NCI-H345 treated with DMSO at 0.1 percent for 48 hours (cell line): ENCODE measurements around the gene RNU4-1.
A peak's percentile ranks its signal among the peaks of the same experiment; 100 is the strongest.
"Not testable (repeated sequence)": the region's sequence is repeated elsewhere in the genome, so short reads cannot be mapped to it uniquely, and the experiment has no call there.

Experiments
- DNase-seq: peaks from one replicate; lab custom pipeline; 2025; ENCODE audit not compliant: unreplicated experiment; lab: John Stamatoyannopoulos, UW

RNU4-1 gene

DNA sequence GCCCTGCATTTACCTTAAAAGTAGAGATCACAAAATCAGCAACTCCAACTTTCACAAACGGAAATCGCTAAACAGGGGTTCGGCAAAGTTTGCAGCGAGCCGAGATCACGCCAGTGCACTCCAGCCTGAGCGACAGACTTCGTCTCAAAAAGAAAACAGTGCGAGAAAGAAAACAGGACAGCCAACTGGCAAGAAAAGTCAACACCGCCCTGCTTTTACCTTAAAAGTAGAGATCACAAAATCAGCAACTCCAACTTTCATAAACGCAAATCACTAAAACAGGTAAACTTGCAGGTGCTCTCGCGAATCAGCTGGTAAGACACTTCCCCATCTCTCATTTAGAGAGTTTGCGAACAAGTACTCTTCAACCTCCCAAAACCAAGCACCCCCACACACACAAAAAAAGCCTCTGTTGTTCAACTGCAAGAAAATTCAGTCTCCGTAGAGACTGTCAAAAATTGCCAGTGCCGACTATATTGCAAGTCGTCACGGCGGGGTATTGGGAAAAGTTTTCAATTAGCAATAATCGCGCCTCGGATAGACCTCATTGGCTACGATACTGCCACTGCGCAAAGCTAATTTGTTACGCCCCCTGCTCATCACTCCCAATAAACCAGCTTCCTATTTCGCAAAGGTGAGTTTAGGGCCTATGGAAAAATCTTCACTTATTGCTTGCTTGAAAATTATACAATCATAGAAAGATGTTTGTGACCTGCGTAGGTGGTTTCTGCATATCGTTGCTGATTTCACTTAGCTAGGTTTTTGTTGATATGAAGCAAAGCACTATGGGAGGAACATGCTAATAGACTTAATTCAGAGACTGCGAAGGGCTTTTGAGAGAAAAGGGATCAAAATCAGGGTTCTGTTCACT is at the start of gene RNU4-1:
RNU4-1 (minus strand) TSS at position 577 of the 871 bp plus-strand sequence.
- peak; percentile 85 for DNase-seq

DNA sequence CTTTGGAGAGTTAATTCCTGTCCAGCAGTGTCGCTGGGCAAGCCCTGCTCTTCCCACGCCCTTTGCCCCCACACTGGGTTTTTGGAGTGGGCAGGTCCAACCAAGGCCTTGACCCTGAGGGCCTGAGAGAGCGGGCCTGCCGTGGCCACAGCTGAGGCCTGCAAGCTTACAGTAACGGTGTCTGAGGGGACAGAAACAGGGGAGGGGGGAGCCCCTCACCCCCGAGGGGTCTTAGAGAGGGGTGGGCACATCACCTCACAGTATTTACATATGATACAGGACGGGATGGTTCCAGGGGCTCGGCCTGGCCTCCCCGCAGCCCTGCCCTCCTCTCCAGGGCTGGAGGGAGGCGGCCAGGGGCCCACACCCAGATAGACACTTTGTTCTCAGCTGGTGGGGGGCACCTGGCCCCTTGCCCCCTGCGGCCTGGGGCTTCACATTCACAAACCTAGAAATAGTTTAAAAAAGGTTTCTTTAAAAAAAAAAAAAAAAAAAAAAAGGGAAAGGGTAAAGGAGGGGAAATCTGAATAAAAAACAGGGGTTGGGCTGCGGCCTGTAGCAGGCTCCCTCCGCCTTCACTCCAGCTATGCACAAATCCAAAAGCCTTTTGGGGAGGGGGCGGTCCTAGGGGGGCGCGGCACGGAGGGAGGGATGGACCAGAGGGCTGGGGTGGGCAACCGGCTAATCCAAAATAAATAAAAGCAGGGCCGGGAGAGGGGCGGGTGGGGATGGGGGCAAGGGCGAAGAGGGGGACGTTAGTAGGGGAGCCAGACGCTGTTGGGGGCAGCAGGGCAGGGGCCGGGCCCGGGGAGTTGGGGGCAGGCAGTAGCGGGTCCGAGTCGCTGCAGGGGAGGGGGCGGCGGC is 49.4 kb upstream of the RNU4-1 start:
- DNase-seq, result no peak

DNA sequence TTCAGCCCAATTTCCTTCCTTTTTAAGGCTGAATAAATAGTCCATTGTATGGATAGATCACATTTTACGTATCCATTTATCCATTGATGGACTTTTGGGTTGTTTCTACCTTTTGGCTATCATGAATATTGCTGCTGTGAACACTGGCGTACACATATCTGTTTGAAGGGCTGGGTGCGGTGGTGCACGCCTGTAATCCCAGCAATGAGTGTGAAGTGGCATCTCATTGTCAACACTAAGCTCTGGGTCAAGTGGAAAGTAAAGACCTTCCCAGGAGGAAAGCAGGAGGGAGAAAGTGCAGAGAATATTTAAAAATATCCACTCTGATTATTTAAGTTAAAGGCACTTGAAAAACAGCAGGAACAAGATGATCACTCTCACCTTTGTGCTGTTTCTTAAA is 46.2 kb upstream of the RNU4-1 start:
- no peak for DNase-seq

DNA sequence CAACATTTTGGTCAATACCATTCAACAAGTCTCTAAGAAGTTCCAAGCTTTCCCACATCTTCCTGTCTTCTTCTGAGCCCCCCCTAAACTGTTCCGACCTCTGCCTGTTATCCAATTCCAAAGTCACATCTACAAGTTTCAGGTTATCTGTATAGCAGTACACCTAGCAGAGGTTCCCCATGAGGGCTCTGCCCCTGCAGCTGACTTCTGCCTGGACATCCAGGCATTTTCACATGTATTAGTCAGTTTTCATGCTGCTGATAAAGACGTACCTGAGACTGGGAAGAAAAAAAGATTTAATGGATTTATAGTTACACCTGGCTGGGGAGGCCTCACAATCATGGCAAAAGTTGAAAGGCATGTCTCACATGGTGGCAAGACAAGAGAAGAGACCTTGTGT is 44.7 kb upstream of the RNU4-1 start:
- DNase-seq, result no peak

DNA sequence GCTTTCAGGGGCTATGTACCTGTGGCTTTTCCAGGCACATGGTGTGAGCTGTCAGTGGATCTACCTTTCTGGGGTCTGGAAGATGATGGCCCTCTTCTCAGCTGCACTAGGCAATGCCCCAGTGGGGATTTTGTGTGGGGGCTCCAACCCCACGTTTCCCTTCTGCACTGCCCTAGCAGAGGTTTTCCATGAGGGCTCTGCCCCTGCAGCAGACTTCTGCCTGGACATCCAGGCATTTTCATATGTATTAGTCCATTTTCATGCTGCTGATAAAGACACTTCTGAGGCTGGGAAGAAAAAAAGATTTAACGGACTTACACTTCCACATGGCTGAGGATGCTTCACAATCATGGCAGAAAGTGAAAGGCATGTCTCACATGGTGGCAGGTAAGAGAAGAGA is 43.4 kb upstream of the RNU4-1 start:
- not testable (repeated sequence) for DNase-seq

DNA sequence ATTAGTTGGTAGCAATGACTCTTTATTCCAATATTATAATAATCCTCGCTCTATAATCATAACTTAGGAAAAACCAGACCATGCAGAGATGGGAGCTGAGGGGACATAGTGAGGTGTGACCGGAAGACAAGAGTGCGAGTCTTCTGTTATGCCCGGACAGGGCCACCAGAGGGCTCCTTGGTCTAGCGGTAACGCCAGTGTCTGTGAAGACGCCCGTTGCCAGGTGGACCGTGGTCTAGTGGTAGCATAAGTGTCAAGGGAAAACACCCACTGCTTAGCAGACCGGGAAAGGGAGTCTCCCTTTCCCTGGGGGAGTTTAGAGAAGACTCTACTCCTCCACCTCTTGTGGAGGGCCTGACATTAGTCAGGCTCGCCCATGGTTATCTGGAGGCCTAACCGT is 42.4 kb upstream of the RNU4-1 start:
- DNase-seq, result peak; percentile 2

DNA sequence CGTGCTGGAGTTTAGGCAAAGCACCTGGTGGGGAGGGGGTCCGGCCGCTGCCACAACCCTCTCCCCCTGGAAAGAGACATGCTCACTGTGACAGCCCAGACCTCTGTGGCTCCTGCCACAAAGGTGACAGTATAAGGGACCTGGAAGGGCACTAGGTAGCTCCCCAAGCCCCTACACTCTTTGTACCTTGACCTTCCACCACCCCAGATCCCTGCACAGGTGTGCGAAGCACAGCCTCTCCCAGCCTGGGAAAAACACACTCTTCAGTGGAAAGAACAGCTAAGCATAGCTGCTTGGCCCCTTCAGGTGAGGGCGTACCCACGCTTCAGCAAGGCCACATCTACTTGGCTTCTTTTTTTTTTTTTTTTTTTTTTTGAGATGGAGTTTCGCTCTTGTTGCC is 39.5 kb upstream of the RNU4-1 start:
- no peak for DNase-seq

DNA sequence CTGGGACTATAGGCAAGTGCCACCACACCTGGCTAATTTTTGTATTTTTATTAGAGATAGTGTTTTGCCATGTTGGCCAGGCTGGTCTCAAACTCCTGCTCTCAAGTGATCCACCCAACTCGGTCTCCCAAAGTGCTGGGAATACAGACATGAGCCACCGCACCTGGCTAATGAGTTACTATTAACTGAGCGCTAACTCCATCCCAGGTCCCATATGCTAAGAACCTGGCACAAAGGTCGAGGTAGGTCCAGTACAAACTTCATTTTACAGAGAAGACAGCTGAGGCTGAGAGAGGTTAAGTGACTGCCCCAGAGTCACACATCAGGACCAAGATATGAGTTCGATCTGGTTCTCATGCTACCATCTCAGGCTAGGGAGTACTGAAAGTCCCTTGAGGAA is 39.0 kb upstream of the RNU4-1 start:
- DNase-seq, result no peak

DNA sequence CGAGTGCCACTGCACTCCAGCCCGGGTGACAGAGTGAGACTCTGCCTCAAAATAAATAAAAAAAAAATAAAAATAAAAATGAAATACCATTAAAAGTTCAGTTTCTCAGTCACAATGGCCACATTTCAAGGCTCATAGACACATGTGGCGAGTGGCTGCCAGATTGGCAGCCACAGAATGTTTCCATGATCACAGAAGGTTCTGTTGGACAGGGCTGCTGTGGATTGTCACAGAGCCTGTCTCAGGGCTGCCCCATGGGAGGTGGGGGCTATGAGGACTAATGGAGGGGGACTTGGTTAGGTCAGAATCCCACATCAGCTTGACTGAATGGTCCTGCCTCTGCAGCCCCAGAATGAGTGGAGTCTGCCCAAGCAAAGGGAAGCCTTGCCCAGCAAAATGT is 38.4 kb upstream of the RNU4-1 start:
- no peak for DNase-seq

DNA sequence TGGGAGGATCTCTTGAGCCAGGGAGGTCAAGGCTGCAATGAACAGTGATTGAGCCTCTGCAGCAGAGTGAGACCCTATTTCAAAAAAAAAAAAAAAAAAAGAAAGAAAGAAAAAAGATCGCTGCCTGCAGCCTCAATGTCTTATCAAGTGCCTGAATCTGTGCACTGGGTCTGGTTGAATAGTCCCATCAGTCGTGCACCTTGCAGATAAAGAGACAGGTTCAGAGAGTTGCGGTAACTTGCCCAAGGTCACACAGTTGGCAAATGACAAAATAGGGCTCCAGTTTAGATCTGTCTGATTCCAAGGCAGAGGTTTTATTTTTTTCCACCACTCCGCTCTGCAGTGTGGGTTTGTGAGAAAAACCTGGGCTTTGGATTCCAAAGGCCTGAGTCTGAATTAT is 35.2 kb upstream of the RNU4-1 start:
- DNase-seq, result no peak

DNA sequence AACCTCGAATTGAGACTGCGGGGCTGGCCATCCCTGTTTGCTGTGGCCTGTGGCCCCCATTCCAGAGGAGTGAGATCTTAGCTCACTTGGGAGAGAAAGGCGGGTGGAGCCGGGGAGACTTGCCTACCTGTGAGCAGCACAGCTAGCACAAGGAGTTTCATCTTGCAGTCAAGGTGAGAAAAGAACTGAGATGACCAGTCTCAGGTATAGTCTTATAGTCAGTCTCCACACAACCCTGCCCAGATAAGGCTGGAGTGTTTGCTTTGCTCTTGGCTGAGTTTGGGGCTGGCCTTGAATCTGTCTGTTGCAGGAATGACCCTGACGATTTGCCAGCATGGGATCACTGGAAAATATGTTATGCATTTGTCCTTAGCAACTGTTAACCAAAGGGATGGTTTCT is 34.6 kb upstream of the RNU4-1 start, which contains the start of gene PLA2G1B:
PLA2G1B (minus strand) TSS at position 187 of the 400 bp plus-strand sequence; CDS start at position 161, 26 bp downstream.
- no peak for DNase-seq

DNA sequence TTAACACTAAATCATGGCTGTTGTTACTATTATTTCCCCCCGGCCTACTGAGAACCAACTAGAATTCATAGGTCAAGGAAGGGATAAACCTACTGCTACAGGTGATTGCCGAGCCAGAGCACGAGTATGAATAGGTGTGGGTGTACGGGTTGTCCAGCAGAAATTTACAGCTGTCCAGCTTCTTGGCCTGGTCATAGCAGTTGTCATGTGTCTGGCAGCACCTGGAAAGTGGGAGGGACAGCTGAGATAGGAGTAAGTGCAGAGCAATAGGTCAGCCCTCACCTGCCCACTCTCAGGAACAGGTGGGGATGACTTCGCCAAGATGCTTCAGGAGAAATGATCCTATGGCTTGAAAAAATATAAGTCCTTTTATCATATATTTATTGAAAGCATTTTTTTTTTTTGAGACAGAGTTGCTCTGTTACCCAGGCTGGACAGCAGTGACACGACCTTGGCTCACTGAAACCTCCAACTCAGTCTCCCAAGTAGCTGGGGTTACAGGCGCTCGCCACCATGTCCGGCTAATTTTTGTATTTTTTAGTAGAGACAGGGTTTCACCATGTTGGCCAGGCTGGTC is 31.9 kb upstream of the RNU4-1 start:
- DNase-seq, result no peak

DNA sequence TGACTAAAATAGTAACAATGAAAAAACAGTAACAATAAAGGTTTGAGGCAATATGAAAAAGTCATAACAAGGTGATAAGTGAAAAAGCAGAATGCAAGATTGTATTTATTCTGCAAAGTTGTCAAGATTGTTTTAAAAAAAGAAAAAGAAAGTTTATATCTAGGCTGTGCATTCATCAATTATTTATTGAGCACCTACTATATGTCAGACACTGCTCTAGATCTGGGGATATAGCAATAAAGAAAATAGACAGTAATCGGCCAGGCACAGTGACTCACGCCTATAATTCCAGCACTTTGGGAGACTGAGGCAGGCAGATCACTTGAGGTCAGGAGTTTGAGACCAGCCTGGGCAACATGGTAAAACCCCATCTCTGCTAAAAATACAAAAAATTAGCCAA is 30.7 kb upstream of the RNU4-1 start:
- no peak for DNase-seq

DNA sequence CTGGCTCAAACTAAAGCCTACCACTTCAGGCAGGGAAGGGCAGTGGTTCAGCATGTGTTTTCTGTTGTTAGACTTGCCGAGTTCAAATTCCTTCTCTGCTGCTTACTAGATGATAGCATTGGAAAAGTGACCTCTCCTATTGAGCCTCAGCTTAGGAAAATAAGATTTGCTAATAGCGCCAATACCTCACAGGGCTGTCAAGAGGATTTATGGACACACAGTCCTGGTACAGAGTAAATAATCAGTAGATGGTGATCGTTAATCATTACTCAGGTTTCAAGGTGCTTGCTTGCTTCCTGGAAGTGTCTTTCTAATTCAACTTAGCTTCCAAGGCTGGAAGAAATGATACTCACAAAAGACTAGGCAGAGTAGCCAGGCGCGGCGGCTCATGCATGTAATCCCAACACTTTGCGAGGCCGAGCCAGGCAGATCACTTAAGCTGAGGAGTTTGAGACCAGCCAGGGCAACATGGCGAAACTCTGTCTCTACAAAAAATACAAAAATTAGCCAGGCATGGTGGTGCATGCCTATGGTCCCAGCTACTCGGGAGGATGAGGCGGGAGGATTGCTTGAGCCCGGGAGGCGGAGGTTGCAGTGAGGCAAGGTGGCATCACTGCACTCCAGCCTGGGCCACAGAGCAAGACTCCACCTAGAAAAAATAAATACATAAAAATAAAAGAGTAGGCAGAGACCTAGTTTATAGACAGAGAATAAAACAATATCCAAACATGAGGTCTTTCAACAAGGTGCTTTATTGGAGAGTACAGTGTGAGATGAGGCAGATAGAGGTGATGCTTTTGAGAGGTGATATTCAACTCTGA is 28.6 kb upstream of the RNU4-1 start:
- no peak for DNase-seq

DNA sequence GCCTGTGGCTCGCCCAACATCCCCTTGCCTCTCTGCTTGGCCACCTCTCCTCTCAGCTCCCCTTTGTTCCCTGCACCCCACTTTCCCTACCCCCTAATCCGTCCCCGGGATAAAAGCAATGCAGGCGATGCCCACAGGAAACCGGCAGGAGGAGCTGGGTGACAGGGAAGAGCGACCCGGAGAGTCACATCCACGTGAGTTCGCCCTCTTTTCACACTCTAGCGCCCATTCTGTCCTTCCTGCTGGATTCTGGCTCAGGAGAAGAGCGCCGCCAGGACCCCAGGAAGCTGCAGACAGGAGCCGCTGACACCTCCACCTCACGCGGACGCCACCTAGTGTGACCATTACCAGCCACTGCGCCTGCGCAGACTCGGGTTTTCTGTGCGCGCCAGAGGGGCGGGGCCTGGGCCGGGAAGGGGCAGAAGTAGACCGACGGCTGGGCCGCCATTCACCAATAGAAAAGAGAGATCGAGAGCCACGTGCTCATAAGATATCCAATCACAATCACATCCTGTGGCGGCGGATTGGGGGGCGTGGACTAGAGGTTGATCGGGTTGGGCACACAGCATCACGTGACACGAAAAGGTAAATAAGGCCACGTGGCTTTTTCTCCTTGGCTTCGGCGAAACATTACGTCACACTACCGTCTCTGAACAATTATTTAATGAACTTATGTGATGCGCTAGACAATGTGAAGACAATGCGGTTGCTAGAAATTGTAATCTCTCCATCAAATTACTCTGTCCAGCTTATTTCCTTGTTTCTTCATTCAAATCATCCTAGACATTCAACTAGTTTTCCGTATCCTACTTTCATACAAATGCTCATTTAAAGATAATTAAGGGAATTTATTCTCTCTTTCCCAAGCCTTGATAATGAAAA is 24.4 kb upstream of the RNU4-1 start:
- peak; percentile 99 for DNase-seq

DNA sequence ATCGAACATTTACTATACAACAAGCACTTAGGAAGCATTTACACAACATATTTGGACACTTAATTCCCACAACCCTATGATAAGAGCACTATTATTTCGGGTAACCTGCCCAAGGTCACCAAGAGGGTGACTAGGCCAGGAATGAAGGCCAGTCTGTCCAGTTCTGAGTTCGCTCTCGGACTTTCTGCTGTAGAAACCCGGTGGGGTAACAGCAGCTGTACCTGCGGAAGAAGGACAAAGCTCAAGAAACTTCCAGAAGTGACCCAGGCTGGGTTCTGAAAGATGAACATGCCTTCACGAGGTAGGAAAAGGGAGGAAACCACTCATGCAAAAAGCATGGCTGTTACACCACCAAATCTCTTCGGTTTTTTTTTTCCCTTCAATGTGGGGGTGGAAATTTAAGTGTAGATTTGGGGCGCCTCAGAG is 23.8 kb upstream of the RNU4-1 start:
- DNase-seq, result no peak

DNA sequence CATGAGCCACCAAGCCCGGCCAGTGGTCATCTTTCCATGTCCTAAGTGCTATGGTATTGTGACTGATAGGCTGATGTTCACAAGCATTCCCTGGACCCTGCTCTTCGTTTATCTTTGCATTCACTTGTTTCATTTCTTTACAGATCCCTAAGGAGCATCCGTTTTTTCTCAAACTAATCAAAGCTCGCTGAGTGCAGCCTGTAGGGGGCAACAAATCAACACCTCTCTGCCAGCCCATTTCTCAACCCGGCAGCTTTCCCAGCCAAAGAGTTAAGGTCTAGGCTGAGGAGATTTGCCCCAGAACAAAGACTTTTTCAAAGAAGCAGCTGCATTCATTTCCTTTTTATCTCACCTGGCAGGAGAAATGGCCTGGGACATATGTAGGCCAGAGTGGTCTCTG is 21.2 kb upstream of the RNU4-1 start:
- DNase-seq, result no peak

DNA sequence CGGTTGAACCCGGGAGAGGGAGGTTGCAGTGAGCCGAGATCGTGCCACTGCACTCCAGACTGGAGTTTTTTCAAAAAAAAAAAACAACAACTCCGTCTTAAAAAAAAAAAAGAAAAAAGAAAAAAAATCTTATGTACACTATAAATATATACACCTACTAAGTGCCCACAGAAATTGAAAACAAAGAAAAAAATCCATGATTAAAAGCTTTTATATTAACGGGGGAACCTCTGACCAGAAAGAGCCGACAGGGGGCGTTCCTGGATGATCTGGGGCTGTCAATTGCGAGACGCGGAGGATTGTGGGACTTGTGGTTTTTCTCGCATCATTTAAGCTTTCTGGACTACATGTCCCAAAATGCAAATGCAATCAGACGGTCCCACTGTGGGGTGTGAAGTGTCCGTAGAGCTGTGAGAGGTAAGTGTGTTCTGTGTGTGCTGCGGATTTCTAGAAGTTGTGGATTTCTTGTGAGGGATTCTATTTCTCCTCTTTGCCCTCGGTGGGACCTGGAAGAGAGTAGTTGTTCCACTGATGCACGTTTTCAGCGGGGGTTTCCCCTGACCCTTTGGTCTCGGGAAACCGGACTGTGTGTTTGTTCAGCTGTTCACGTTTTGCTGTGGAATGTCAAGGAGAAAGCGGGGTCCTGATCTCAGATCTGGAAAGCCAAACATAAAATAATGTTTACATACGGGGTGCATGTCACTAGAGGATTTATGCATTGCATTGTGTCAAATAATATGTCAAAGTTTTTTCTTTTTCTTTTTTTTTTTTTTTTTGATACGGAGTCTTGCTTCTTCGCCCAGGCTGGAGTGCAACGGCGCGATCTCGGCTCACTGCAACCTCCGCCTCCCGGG is 9.2 kb upstream of the RNU4-1 start, which contains the start of gene SIRT4:
SIRT4 (plus strand) TSS at position 360 of the 854 bp plus-strand sequence. CDS start 1,241 bp downstream, outside the sequence.
- peak; percentile 89 for DNase-seq

DNA sequence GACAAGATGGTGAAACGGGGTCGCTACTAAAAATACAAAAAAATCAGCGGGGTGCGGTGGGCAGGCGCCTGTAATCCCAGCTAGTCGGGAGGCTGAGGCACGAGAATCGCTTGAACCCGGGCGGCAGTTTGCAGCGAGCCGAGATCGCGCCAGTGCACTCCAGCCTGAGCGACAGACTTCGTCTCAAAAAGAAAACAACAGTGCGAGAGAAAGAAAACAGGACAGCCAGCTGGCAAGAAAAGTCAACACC is 701 bp downstream of the RNU4-1 start:
- no peak for DNase-seq
